Measurements from ENCODE around the gene ADAM20. TPM values are rescaled to one million over a fixed set of nuclear protein-coding genes. Genes with fewer than 3 reads are reported as not detected.

The ADAM20 gene
- total and polyA plus RNA-seq, 7 donors: 0.06 to 1.1 (median 0.27) TPM

DNA sequence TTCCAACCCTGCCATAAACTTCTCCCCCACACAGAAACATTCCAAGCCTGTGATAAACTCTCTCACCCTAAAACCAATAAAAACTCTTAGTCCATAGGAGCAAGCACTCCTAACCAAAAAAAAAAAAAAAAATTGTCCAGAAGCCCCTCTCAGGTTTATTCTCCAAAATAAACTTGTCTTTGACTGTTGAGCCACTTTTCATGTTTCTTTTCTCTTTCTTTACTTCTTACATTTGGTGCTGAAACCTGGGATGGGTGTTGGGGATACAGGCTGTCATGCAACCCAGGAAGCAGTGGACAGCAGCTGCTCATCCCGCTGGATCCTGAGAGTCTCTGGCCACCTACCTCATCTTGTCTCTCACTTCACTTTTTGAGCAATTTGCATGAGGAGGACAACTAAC is 2.0 kb upstream of the ADAM20 start:
- no peak overlapping the region for H3K4me3 ChIP-seq
- DNase-seq (no peak), ATAC-seq (no peak)
- intact Hi-C loops (cut with DNase I): no loop called here
- H3K9me3 ChIP-seq: no peaks in the 10 kb centered on the region
- no peaks in the 10 kb centered on the region for H3K36me3 ChIP-seq (ENCODE audit: insufficient read depth in 1 of 2, low read depth in 1 of 2)
- no peak overlapping the region for H3K27ac ChIP-seq
- no peaks in the 10 kb centered on the region for H3K27me3 ChIP-seq (ENCODE audit: insufficient read depth in 3 of 3, low read length in 2 of 3)
- H3K4me1 ChIP-seq: no peaks in the 10 kb centered on the region
- no peak for TF ChIP-seq CTCF (IDR thresholded peaks at IDR 0.05)
- WGBS, 3 donors: 33 to 95% (median 85%) methylated on average over 1 of the region's 1 CpG

GRCh38 chr14:70530417-70530816 is 4.4 kb downstream of the ADAM20 start:
- intact Hi-C loops (cut with DNase I): no loop called here
- Histone ChIP-seq H3K4me1 (no peaks in the 10 kb centered on the region), H3K36me3 (ENCODE audit: insufficient read depth in 1 of 2, low read depth in 1 of 2) (no peaks in the 10 kb centered on the region), H3K27me3 (ENCODE audit: insufficient read depth in 3 of 3, low read length in 2 of 3) (no peaks in the 10 kb centered on the region), H3K9me3 (no peaks in the 10 kb centered on the region), H3K4me3 (no peak overlapping the region), H3K27ac (no peak overlapping the region)
- no peak for TF ChIP-seq CTCF (IDR thresholded peaks at IDR 0.05)
- DNase-seq (no peak), ATAC-seq (no peak)
- WGBS, 3 donors: 95 to 99% (median 98%) methylated on average over 2 of the region's 2 CpGs

DNA sequence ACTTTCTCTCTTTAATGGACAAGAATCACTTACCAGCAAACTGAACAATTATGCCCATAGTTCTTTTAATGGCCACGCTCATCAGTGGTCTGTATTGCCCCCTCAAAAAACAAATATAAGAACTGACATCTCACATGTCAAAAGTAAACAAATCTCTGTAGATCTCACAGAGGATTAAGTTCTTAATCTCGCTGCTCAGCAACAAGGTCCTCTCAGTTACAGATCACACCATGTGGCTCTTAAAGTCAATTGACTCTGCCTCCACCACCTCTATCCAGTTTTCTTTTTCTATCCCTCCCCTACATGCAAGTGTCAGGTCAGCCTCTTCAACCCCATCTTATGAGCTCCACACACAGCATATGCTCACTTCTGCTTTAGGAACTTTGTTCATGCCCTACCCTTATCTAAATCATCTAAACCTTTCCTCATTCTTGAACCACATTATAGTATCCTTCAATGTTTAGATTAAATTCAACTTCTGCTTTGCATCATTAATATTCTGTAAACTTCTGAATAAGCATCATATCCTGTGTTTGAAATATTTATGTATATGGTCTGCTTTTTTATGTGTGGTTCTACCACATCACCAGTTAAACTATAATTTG is 7.2 kb downstream of the ADAM20 start:
- Histone ChIP-seq H3K4me3 (no peak overlapping the region), H3K9me3 (no peaks in the 10 kb centered on the region), H3K36me3 (ENCODE audit: insufficient read depth in 1 of 2, low read depth in 1 of 2) (peaks cover 0 to 15% of the 10 kb centered on the region in 2 donors), H3K27me3 (ENCODE audit: insufficient read depth in 3 of 3, low read length in 2 of 3) (no peaks in the 10 kb centered on the region), H3K27ac (no peak overlapping the region), H3K4me1 (no peaks in the 10 kb centered on the region)
- DNase-seq: no peak
- intact Hi-C loops (cut with DNase I): no loop called here
- no peak for ATAC-seq
- TF ChIP-seq CTCF (IDR thresholded peaks at IDR 0.05): no peak
- 86 to 92% (median 91%) methylated on average over 2 of the region's 2 CpGs for WGBS, 3 donors

DNA sequence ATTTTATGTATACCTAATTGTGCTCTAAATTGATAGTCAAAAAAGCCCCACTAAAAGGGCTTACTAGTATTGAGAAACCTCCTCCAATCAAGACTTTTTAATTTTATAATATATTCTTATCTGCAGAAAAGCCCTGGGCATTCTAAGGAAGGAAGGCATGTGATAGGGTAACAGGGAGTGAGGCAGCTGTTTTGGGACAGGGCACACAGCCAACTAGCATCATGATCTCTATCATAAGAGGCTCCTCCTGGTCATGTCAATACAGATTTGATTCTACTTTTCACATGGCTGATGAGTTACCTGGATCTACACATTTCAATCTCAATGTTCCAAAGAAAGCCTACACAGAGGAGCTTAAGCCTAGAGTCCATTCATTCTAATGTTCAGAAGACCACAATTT is 9.1 kb downstream of the ADAM20 start:
- no peak for ATAC-seq
- Histone ChIP-seq H3K36me3 (ENCODE audit: insufficient read depth in 1 of 2, low read depth in 1 of 2) (peaks cover 0 to 15% of the 10 kb centered on the region in 2 donors), H3K4me3 (no peak overlapping the region), H3K9me3 (no peaks in the 10 kb centered on the region), H3K27ac (no peak overlapping the region), H3K27me3 (ENCODE audit: insufficient read depth in 3 of 3, low read length in 2 of 3) (no peaks in the 10 kb centered on the region), H3K4me1 (no peaks in the 10 kb centered on the region)
- intact Hi-C loops (cut with DNase I): no loop called here
- DNase-seq: no peak
- no peak for TF ChIP-seq CTCF (IDR thresholded peaks at IDR 0.05)

- no peak for DNase-seq
- intact Hi-C loops (cut with DNase I): no loop called here
- Histone ChIP-seq H3K27me3 (ENCODE audit: insufficient read depth in 3 of 3, low read length in 2 of 3) (no peaks in the 10 kb centered on the region), H3K36me3 (ENCODE audit: insufficient read depth in 1 of 2, low read depth in 1 of 2) (peaks cover 0 to 6% of the 10 kb centered on the region in 2 donors), H3K4me3 (no peak overlapping the region), H3K9me3 (peaks cover 3% of the 10 kb centered on the region), H3K4me1 (no peaks in the 10 kb centered on the region), H3K27ac (no peak overlapping the region)
- ATAC-seq: no peak
- WGBS, 3 donors: 91 to 96% (median 95%) methylated on average over 3 of the region's 3 CpGs
- TF ChIP-seq CTCF (IDR thresholded peaks at IDR 0.05): no peak
Measured at GRCh38 chr14:70515811-70516210, 19.0 kb downstream of the ADAM20 start.
